ENCODE measurements around the gene PRKAR1A.

PRKAR1A gene

GRCh38 chr17:68468334-68468733 is 43.9 kb upstream of the PRKAR1A start (continued):
- TF ChIP-seq, protein P1, sequence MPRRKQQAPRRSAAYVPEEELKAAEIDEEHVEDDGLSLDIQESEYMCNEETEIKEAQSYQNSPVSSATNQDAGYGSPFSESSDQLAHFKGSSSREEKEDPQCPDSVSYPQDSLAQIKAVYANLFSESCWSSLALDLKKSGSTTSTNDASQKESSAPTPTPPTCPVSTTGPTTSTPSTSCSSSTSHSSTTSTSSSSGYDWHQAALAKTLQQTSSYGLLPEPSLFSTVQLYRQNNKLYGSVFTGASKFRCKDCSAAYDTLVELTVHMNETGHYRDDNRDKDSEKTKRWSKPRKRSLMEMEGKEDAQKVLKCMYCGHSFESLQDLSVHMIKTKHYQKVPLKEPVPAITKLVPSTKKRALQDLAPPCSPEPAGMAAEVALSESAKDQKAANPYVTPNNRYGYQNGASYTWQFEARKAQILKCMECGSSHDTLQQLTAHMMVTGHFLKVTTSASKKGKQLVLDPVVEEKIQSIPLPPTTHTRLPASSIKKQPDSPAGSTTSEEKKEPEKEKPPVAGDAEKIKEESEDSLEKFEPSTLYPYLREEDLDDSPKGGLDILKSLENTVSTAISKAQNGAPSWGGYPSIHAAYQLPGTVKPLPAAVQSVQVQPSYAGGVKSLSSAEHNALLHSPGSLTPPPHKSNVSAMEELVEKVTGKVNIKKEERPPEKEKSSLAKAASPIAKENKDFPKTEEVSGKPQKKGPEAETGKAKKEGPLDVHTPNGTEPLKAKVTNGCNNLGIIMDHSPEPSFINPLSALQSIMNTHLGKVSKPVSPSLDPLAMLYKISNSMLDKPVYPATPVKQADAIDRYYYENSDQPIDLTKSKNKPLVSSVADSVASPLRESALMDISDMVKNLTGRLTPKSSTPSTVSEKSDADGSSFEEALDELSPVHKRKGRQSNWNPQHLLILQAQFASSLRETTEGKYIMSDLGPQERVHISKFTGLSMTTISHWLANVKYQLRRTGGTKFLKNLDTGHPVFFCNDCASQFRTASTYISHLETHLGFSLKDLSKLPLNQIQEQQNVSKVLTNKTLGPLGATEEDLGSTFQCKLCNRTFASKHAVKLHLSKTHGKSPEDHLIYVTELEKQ (tag by site-specific recombination; IDR thresholded peaks at IDR 0.05; ENCODE audit: borderline replicate concordance) = no peak
- TF ChIP-seq ZNF433 (tag by site-specific recombination; IDR thresholded peaks at IDR 0.05; ENCODE audit: low read depth) (no peak), ZNF701 (tag by site-specific recombination; IDR thresholded peaks at IDR 0.05) (no peak), ZNF624 (tag by site-specific recombination; IDR thresholded peaks at IDR 0.05) (no peak), ZFP37 (tag by site-specific recombination; IDR thresholded peaks at IDR 0.05) (no peak), GLI2 (tag by site-specific recombination; IDR thresholded peaks at IDR 0.05; ENCODE audit: borderline replicate concordance, low read depth) (no peak)

- H3K4me1 ChIP-seq (ENCODE audit: control insufficient read depth, insufficient read depth, low read length) = no peaks in the 10 kb centered on the region
- H3K4me3 ChIP-seq (ENCODE audit: low read depth, low read length) = no peak overlapping the region
- H3K27ac ChIP-seq (ENCODE audit: extremely low read depth, low read depth, low read length) = no peak overlapping the region
- TF ChIP-seq HOXD13 (CRISPR knock-in tag; IDR thresholded peaks at IDR 0.05; ENCODE audit: borderline replicate concordance) = no peak
- no peak for TF ChIP-seq ZFHX2 (tag by site-specific recombination; conservative IDR thresholded peaks at IDR 0.05)
- no peak for TF ChIP-seq ZNF248 (tag by site-specific recombination; IDR thresholded peaks at IDR 0.05)
- no peak for TF ChIP-seq KLF9 (tag by site-specific recombination; IDR thresholded peaks at IDR 0.05; ENCODE audit: low read depth)
- no peak for TF ChIP-seq ZNF10 (tag by site-specific recombination; IDR thresholded peaks at IDR 0.05)
- TF ChIP-seq REPIN1 (tag by site-specific recombination; IDR thresholded peaks at IDR 0.05; ENCODE audit: low read depth) = no peak
- TF ChIP-seq ZNF366 (tag by site-specific recombination; conservative IDR thresholded peaks at IDR 0.05) = no peak
- TF ChIP-seq, protein P2, sequence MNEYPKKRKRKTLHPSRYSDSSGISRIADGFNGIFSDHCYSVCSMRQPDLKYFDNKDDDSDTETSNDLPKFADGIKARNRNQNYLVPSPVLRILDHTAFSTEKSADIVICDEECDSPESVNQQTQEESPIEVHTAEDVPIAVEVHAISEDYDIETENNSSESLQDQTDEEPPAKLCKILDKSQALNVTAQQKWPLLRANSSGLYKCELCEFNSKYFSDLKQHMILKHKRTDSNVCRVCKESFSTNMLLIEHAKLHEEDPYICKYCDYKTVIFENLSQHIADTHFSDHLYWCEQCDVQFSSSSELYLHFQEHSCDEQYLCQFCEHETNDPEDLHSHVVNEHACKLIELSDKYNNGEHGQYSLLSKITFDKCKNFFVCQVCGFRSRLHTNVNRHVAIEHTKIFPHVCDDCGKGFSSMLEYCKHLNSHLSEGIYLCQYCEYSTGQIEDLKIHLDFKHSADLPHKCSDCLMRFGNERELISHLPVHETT (tag by site-specific recombination; IDR thresholded peaks at IDR 0.05) = no peak
- TF ChIP-seq, protein P3, sequence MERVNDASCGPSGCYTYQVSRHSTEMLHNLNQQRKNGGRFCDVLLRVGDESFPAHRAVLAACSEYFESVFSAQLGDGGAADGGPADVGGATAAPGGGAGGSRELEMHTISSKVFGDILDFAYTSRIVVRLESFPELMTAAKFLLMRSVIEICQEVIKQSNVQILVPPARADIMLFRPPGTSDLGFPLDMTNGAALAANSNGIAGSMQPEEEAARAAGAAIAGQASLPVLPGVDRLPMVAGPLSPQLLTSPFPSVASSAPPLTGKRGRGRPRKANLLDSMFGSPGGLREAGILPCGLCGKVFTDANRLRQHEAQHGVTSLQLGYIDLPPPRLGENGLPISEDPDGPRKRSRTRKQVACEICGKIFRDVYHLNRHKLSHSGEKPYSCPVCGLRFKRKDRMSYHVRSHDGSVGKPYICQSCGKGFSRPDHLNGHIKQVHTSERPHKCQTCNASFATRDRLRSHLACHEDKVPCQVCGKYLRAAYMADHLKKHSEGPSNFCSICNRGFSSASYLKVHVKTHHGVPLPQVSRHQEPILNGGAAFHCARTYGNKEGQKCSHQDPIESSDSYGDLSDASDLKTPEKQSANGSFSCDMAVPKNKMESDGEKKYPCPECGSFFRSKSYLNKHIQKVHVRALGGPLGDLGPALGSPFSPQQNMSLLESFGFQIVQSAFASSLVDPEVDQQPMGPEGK (tag by site-specific recombination; IDR thresholded peaks at IDR 0.05) = no peak
- TF ChIP-seq ZNF621 (tag by site-specific recombination; IDR thresholded peaks at IDR 0.05) = no peak
- no peak for TF ChIP-seq ZNF585B (tag by site-specific recombination; IDR thresholded peaks at IDR 0.05)
- TF ChIP-seq ZNF211 (tag by site-specific recombination; IDR thresholded peaks at IDR 0.05; ENCODE audit: low read depth) = no peak
- no peak for TF ChIP-seq ZNF660 (tag by site-specific recombination; IDR thresholded peaks at IDR 0.05)
- TF ChIP-seq, protein P4, sequence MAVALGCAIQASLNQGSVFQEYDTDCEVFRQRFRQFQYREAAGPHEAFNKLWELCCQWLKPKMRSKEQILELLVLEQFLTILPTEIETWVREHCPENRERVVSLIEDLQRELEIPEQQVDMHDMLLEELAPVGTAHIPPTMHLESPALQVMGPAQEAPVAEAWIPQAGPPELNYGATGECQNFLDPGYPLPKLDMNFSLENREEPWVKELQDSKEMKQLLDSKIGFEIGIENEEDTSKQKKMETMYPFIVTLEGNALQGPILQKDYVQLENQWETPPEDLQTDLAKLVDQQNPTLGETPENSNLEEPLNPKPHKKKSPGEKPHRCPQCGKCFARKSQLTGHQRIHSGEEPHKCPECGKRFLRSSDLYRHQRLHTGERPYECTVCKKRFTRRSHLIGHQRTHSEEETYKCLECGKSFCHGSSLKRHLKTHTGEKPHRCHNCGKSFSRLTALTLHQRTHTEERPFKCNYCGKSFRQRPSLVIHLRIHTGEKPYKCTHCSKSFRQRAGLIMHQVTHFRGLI (tag by site-specific recombination; IDR thresholded peaks at IDR 0.05) = no peak
- no peak for TF ChIP-seq ZNF837 (tag by site-specific recombination; IDR thresholded peaks at IDR 0.05)
- TF ChIP-seq, protein P5, sequence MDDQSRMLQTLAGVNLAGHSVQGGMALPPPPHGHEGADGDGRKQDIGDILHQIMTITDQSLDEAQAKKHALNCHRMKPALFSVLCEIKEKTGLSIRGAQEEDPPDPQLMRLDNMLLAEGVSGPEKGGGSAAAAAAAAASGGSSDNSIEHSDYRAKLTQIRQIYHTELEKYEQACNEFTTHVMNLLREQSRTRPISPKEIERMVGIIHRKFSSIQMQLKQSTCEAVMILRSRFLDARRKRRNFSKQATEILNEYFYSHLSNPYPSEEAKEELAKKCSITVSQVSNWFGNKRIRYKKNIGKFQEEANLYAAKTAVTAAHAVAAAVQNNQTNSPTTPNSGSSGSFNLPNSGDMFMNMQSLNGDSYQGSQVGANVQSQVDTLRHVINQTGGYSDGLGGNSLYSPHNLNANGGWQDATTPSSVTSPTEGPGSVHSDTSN (CRISPR knock-in tag; IDR thresholded peaks at IDR 0.05) = no peak
- no peak for TF ChIP-seq ZNF76 (tag by site-specific recombination; IDR thresholded peaks at IDR 0.05; ENCODE audit: borderline replicate concordance, low read depth)
- no peak for TF ChIP-seq ZNF843 (tag by site-specific recombination; IDR thresholded peaks at IDR 0.05)
- TF ChIP-seq, protein P6, sequence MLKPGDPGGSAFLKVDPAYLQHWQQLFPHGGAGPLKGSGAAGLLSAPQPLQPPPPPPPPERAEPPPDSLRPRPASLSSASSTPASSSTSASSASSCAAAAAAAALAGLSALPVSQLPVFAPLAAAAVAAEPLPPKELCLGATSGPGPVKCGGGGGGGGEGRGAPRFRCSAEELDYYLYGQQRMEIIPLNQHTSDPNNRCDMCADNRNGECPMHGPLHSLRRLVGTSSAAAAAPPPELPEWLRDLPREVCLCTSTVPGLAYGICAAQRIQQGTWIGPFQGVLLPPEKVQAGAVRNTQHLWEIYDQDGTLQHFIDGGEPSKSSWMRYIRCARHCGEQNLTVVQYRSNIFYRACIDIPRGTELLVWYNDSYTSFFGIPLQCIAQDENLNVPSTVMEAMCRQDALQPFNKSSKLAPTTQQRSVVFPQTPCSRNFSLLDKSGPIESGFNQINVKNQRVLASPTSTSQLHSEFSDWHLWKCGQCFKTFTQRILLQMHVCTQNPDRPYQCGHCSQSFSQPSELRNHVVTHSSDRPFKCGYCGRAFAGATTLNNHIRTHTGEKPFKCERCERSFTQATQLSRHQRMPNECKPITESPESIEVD (tag by site-specific recombination; IDR thresholded peaks at IDR 0.05) = no peak
- CTCF ChIA-PET = interaction anchor here (0.6 to 4.2 kb wide), 11 partner anchors 9 to 522 kb away, joined by 3 to 32 read pairs (median 4); partner anchors contain the start of gene WIPI1
- H3K9me3 ChIP-seq (ENCODE audit: control insufficient read depth, insufficient read depth, low read depth, low read length) = no peaks in the 10 kb centered on the region
- no peaks in the 10 kb centered on the region for H3K36me3 ChIP-seq (ENCODE audit: control insufficient read depth in 2 of 2, insufficient read depth in 1 of 2, low read length in 2 of 2)
- POLR2A ChIA-PET = interaction anchor here (1.3 kb wide), 1 partner anchor 11 kb away, joined by 4 read pairs; no protein-coding TSS in a partner anchor
These were observed 43.4 kb upstream of the PRKAR1A start for GRCh38 chr17:68468788-68469187.

Measured in HEK293 (cell line).